HG02943 (cell line): Measurements from ENCODE around the gene GPR4.
A peak's percentile ranks its signal among the peaks of the same experiment; 100 is the strongest.

ENCODE experiments used
- ATAC-seq: cut with Tn5 transposase; IDR thresholded peaks from one replicate; pipeline ENCODE4 v1.9.1; 2021; ENCODE audit warnings: mild to moderate bottlenecking, low read depth, moderate library complexity; ENCODE audit not compliant: unreplicated experiment

Gene GPR4

DNA sequence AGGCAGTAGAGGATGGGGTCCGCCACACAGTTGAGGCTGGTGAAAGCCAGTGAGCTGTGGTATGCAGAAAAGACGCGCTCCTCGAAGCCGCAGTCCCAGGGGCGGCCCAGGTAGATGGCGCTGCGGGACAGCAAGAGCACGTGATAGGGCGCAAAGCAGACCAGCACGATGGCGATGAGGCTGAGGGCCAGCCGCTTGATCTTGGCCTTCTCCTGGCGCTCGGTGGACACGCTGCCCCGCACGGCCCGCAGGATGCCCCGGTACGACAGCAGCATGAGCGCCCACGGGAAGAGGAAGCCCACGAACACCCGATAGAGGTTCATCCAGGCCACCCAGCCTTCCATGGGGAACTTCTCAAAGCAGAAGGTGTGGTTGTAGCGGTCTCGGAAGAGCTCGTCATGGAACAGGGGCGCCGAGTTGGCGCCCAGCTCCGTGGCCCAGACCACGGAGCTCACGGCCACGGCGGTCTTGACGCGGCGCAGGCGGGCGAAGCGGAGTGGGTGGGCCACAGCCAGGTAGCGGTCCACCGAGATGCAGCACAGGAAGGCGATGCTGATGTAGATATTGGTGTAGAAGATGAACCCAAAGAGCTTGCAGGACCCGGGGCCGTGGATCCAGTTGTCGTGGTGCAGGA is 10.9 kb downstream of the GPR4 start:
- no peak for ATAC-seq

DNA sequence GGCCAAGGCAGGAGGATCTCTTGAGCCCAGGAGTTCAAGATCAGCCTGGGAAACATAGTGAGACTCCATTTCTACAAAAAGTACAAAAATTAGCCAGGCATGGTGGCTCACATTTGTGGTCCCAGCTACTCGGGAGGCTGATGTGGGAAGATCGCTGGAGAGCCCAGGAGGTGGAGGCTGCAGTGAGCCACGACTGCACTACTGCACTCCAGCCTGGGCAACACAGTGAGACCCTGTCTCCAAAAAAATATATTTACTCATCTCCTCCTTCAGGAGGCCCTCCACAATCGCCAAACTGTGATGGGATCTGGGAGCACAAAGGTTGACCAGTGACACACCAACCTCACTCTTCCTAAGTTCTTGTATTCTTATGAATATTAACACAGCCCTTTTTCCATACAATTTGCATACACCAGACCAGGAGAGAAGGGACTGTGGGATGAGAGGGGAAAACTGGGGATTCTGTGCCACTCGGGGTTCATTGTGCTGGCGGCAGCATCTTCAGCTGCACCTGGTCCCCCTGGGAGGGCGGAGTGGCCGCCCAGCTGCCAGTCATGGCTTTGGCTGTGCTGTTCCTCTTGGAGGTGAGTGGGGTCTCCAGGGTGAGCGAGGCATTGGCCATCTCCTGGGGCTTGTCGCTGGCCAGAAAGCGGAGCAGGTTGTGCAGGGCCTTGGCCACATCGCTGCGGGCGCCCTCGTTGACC is 11.6 kb downstream of the GPR4 start:
- ATAC-seq = no peak

GRCh38 chr19:45589768-45590167 is 12.2 kb downstream of the GPR4 start:
- no peak for ATAC-seq

DNA sequence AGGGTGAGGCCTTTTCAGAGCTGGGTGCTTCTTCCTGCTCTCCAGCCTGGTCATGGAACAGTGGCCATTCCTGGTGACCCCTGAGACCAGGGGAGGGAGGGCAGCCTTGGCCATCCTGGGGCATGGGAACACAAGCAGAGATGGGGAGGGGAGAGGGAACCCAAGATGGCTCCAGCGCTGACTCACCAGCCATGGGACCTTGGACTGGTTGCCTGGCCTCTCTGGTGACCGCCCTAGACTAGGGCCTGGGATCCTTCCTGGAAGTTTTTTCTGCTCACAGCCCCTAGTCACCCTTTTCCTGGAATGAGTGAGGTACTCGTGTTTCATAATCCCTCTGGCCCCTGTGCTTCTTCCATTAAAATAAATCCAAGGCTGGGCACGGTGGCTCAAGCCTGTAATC is 14.1 kb downstream of the GPR4 start:
- ATAC-seq = no peak

GRCh38 chr19:45585158-45585577 is 16.8 kb downstream of the GPR4 start:
- ATAC-seq = no peak

DNA sequence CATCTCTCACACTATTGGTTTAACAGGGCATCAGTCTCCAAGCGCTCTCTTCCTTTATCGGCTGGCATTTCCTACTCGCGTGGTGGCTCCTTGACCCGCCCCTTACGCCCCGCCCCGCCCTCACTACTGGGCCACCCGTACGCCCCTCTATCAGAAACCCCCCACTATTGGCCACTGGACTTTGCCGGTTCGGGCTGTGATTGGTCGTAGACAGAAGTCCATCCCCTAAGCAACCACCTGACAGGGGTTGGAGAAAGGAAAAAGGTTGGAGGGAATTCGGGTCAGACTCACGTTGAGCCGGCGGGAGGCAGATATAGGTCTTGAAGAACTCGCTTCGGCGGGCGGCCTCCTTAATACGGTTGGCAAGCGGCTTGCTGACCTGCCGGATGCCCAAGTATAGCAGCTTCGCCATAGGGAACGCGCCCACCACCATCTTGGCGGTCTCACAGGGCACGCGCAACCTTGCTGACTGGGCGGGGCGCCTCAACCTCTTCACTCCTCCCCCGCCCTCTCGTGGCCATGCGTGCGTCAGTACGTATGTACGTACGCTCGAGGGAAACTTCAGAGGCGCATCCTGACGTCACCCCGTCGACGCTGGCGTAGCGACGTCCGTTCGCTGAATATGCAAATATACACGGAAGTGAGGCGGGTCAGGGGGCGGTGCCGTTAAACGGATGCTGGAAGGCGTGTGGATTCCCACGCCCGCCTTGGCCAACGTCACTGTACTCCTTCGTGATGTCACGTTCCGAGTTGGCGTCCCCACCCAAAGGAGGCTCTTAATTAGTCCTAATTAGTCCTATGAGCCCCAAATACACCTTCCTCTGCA is 17.5 kb downstream of the GPR4 start, which contains the start of gene OPA3:
Gene OPA3 (minus strand): TSS at position 471 of the 826 bp plus-strand sequence. CDS start 38 bp downstream, at position 433.
- ATAC-seq = peak; percentile 89

- no peak for ATAC-seq
Observed at GRCh38 chr19:45581576-45581975, 20.4 kb downstream of the GPR4 start.

- no peak for ATAC-seq
Observed at GRCh38 chr19:45578861-45579260, 23.2 kb downstream of the GPR4 start.

DNA sequence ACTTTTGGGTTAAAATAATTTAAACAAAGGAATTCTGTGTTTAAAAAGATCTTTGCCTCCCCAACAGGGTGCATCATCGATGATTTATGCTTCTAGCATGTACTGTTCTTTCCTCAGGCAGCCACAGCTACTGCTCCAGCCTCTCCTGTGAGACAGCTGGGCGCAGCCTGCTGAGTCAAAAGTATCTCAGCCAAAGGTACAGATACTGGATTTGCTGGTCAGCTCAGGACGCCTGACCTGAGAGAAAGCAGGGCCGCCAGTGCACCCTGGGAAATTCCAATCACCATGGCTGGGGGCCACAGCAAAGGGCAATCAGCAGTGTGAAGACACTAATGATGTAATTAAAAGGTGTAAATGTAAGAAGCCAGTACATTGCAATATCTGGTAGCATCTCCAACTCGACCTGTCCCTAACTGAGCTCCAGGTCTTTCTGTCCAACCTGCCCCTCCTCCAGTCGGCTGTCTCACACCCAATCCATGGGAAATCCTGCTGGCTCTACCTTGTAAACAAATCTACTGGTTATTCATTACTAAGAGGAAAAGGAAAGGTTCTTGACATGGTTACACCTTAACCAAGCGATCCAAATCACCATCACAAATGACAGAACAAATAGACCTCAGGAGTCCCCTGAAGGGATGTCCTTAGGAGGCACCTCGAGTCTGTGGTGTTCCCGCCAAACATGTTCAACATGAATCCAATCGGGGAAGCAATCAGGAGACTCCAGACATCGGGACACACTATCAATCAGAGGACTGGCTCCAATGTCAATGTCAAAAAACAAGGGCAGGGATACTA is 24.7 kb downstream of the GPR4 start:
- no peak for ATAC-seq

GRCh38 chr19:45576682-45577081 is 25.3 kb downstream of the GPR4 start:
- ATAC-seq = no peak

GRCh38 chr19:45575216-45575615 is 26.8 kb downstream of the GPR4 start:
- no peak for ATAC-seq

GRCh38 chr19:45574526-45574925 is 27.5 kb downstream of the GPR4 start:
- ATAC-seq = no peak

DNA sequence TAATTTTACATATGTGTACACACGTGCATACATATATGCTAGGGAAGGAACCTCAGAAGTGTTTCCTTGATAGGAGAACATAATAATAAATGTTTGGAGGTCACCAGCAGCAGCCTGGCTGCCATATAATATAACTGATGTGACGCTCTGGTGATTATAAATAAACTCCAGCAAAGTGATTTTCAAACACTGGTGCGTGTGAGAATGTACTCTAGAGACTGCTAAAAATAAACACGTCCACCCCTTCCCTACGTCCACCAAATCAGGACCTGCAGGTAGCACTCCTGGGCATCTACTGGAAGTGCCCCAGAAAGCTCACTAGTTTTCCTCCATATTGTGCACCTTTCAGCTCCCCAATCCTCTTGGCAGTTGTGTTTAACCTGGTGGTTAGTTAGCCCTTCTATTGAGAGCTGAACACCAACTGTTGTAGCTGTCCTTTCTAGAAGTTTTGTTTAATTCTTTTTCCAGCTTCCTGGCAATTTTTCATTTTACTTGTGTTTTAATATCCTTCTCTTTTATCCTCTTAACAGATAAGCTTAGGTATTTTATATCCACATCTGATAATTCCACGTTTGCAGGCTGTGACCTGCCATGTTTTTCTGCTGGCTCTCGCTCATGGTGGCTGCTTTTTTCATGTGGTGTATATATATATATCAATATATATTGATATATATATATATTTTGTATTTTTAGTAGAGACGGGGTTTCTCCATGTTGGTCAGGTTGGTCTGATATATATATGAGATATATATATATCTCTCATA is 30.4 kb downstream of the GPR4 start:
- ATAC-seq = no peak

DNA sequence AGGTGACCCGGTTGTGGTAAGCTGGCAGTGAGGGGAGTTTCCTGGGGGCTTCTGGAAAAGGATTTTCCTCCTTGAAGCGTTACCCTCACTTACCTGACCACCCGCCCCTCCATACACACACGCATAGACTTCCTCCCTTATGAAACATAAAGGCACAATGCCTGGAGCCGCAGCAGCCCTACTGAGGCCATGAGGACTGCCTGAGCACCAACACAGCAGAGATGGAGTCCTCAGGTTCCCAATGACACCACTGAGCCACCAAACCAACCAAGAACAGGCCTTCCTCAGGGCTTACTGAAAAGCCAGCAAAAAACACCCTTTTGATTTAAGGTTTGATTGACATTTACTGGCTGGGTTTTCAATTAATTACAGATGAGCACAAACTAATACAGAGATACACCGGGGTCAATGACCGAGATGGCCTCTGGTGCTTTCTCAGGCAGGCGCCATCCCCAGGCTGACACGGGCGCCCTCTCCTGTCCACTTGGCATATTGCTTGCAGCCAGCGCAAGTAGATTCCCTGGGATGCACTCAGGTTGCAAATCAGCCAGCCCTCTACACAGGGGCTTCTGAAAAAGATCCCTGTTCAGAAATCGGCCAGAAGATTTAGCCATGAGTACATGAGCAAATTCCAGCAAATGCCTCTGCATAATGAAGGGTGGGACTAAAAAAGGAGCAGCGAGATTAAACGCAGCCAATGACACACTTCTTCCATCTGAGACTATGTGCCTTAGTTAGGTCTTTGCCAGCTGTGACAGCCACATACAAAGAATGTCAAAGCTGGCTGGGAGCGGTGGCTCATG is 32.2 kb downstream of the GPR4 start:
- ATAC-seq = no peak

- ATAC-seq = no peak
Observed at GRCh38 chr19:45568732-45569131, 33.3 kb downstream of the GPR4 start.

DNA sequence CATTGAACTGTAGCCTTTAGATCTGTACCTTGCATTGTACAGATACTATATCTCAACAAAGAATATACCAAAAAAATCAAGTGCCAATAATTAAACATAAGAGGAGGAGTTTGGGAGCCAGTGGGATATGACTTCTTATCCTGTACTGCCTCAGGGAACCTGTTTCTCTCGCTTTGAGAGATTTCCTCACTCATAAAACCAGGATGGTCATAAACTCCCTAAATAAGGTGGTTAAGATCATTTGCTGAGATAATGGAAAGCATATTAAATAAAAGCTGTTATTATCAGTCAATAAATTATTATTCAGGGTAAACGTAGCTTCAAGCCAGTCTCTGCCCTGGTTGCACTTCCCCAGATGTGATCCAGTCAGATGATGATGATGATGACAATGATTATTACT is 34.4 kb downstream of the GPR4 start:
- no peak for ATAC-seq

GRCh38 chr19:45564131-45564780 is 37.8 kb downstream of the GPR4 start:
- no peak for ATAC-seq

GRCh38 chr19:45560686-45561085 is 41.3 kb downstream of the GPR4 start:
- ATAC-seq = no peak

GRCh38 chr19:45560038-45560437 is 42.0 kb downstream of the GPR4 start:
- ATAC-seq = no peak
